A549 treated with CORT108297 at 1 μM for 4 hours (cell line): ENCODE results near the gene ASGR1. TPM values are rescaled to one million over a fixed set of nuclear protein-coding genes. Genes with fewer than 3 reads are reported as not detected.

ENCODE experiments used
- total RNA-seq: library from RNA; stranded (reverse); fragments of 200-300 nt; extraction: Qiagen RNA extraction; gene quantifications from 5 replicates; pipeline ENCODE4 v1.2.3, GENCODE V29; 2022

The ASGR1 gene
- total RNA-seq, result 0.59 to 1.4 TPM (median 1.2 TPM) in 5 replicates

GRCh38 chr17:7179317-7180254, at the start of gene ASGR1:
Gene ASGR1 (minus strand): TSS chr17:7179370. CDS start chr17:7178563, 807 bp downstream.

GRCh38 chr17:7219812-7220592, 40.8 kb upstream of the ASGR1 start, which contains the start of the genes ACADVL and DLG4:
Gene ACADVL (plus strand): TSS chr17:7219938. CDS start chr17:7219985, 47 bp downstream.
Gene DLG4 (minus strand): TSS chr17:7219836.

Other genes starting within 250 kb of the ASGR1 start
- gene ALOX12, start 183.3 kb downstream of the ASGR1 start, total RNA-seq, result not detected in 5 replicates
- gene RNASEK, start 166.7 kb downstream of the ASGR1 start, total RNA-seq, result 448 to 548 TPM (median 468 TPM) in 5 replicates
- gene BCL6B, start 156.3 kb downstream of the ASGR1 start, total RNA-seq, result not detected in 5 replicates
- 9.2 to 12.9 TPM (median 11.3 TPM) in 5 replicates for gene SLC16A13, start 143.4 kb downstream of the ASGR1 start, total RNA-seq
- not detected in 5 replicates for gene SLC16A11, start 135.3 kb downstream of the ASGR1 start, total RNA-seq
- not detected in 5 replicates for gene CLEC10A, start 99.1 kb downstream of the ASGR1 start, total RNA-seq
- gene ASGR2, start 64.5 kb downstream of the ASGR1 start, total RNA-seq, result 0.14 TPM in 1 of 5 replicates, not detected in the others
- 6.8 to 9.8 TPM (median 8.2 TPM) in 5 replicates for gene DLG4, start 40.5 kb upstream of the ASGR1 start, total RNA-seq
- 308 to 483 TPM (median 455 TPM) in 5 replicates for gene ACADVL, start 40.6 kb upstream of the ASGR1 start, total RNA-seq
- gene DVL2, start 55.1 kb upstream of the ASGR1 start, total RNA-seq, result 30.7 to 43.1 TPM (median 40.7 TPM) in 5 replicates
- 82.4 to 100 TPM (median 91.5 TPM) in 5 replicates for gene PHF23, start 60.1 kb upstream of the ASGR1 start, total RNA-seq
- 645 to 806 TPM (median 682 TPM) in 5 replicates for gene GABARAP, start 63.1 kb upstream of the ASGR1 start, total RNA-seq
- gene CTDNEP1, start 72.4 kb upstream of the ASGR1 start, total RNA-seq, result 221 to 239 TPM (median 226 TPM) in 5 replicates
- 121 to 141 TPM (median 127 TPM) in 5 replicates for gene ELP5, start 72.8 kb upstream of the ASGR1 start, total RNA-seq
- 0.84 to 1.2 TPM (median 0.97 TPM) in 5 replicates for gene CLDN7, start 83.1 kb upstream of the ASGR1 start, total RNA-seq
- gene SLC2A4, start 102.3 kb upstream of the ASGR1 start, total RNA-seq, result 0.15 to 0.27 TPM (median 0.26 TPM) in 5 replicates
- 0.53 to 0.69 TPM (median 0.59 TPM) in 5 replicates for gene YBX2, start 115.3 kb upstream of the ASGR1 start, total RNA-seq
- gene EIF5A, start 128.3 kb upstream of the ASGR1 start, total RNA-seq, result 1,648 to 1,788 TPM (median 1,697 TPM) in 5 replicates
- 88.2 to 105 TPM (median 103 TPM) in 5 replicates for gene GPS2, start 136.0 kb upstream of the ASGR1 start, total RNA-seq
- 22.9 to 38.3 TPM (median 34.9 TPM) in 5 replicates for gene NEURL4, start 150.0 kb upstream of the ASGR1 start, total RNA-seq
- 0.48 to 5.1 TPM (median 4.2 TPM) in 5 replicates for gene ACAP1, start 157.2 kb upstream of the ASGR1 start, total RNA-seq
- gene KCTD11, start 172.8 kb upstream of the ASGR1 start, total RNA-seq, result 11.8 to 15.9 TPM (median 13.7 TPM) in 5 replicates
- gene TMEM95, start 175.8 kb upstream of the ASGR1 start, total RNA-seq, result not detected in 5 replicates
- gene TNK1, start 201.7 kb upstream of the ASGR1 start, total RNA-seq, result 1.3 to 2.0 TPM (median 1.7 TPM) in 5 replicates
- gene PLSCR3, start 215.2 kb upstream of the ASGR1 start, total RNA-seq, result 37.4 to 45.9 TPM (median 43.5 TPM) in 5 replicates
- gene TMEM256, start 224.7 kb upstream of the ASGR1 start, total RNA-seq, result 177 to 231 TPM (median 209 TPM) in 5 replicates
- 12.1 to 21.2 TPM (median 19.3 TPM) in 5 replicates for gene NLGN2, start 228.5 kb upstream of the ASGR1 start, total RNA-seq
- gene SPEM1, start 241.0 kb upstream of the ASGR1 start, total RNA-seq, result 0.13 TPM in 1 of 5 replicates, not detected in the others
- 0.05 to 0.10 TPM (median 0.08 TPM) in 4 of 5 replicates, not detected in the other for gene SPEM2, start 246.2 kb upstream of the ASGR1 start, total RNA-seq
- gene SPEM3, start 249.5 kb upstream of the ASGR1 start, total RNA-seq, result 0.04 to 0.06 TPM in 2 of 5 replicates, not detected in the others